Motor neuron (in vitro differentiated cells): ENCODE results near the gene SUGCT. TPM values are rescaled to one million over a fixed set of nuclear protein-coding genes. Genes with fewer than 3 reads are reported as not detected.

Experiments used
- ATAC-seq, 8 experiments: fragments of 200-7000 bp; cut with Tn5 transposase; replicated peaks in 6 of 8; 2 replicates each; pipeline ENCODE4 v1.8.0; 2021; ENCODE audit warnings: mild to moderate bottlenecking in 8 of 8, moderate library complexity in 8 of 8
- H3K27ac ChIP-seq, 2 donors: fragments of 250-450 bp; sonication (Bioruptor Pico); 2 replicates each; pipeline ENCODE4 v1.9.0; 2021; ENCODE audit warnings: antibody characterized with exemption in 2 of 2, mild to moderate bottlenecking in 2 of 2, moderate library complexity in 1 of 2
- H3K4me1 ChIP-seq, 2 donors: fragments of 250-450 bp; sonication (Bioruptor Pico); replicated peaks in 1 of 2; 2 replicates each; pipeline ENCODE4 v1.6.1; 2021; ENCODE audit warnings: antibody characterized with exemption in 2 of 2, mild to moderate bottlenecking in 2 of 2, moderate library complexity in 1 of 2
- H3K4me3 ChIP-seq, 5 donors: fragments of 250-450 bp; sonication (Bioruptor Pico); 2 replicates each; pipeline ENCODE4 v1.9.0; 2021; ENCODE audit warnings: antibody characterized with exemption in 5 of 5, mild to moderate bottlenecking in 5 of 5, moderate library complexity in 4 of 5
- WGBS, 10 experiments: fragments of 450-650 bp; shearing (Covaris generic); methylation state at CpG; one replicate each; pipeline ENCODE4 v1.0.0; 2022; 5-methylcytosine and 5-hydroxymethylcytosine counted together
- in situ Hi-C, 9 experiments: fragments of 400-800 bp; cut with MboI; loops; one replicate each; pipeline ENCODE4 v1.15.0; 2021; ENCODE audit warnings: low sequenced_read_pairs in 9 of 9, low pct_unique_long_range_greater_than_20kb in 2 of 9; ENCODE audit not compliant: unreplicated experiment in 9 of 9
- total RNA-seq, 8 experiments: library from RNA; unstranded; fragments of 300-600 nt; gene quantifications; 2 replicates each; pipeline versions ENCODE4 v1.2.3 to v1.2.4, GENCODE V29; 2022

SUGCT gene
- total RNA-seq, 8 experiments from 2014 or later: 2.3 to 26.1 (median 4.2) TPM

DNA sequence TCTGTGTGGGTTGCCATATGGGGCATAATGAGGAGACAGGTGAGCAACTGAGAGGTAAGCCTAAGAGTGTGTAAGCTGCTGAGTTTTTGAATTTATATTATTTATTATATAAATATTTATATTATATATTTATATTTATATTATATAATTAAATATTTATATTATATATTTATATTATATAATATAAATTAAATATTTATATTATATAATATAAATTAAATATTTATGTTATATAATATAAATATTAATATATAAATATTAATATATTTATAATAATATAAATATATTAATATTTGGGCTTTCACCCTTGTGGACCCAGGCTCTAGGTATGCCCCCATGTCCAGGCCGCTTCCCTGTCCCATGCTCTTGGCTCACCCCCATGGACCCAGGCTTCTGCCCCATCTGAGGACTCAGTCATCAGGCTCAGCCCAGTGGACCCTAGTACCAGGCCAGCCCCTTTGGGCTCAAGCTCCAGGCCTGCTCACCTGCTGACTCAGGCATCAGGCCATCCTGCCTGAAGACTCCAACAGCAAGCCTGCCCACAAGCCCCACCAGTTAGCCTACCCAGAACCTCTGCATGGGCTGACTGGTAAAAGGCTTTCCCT lies 755.4 kb downstream of the SUGCT start:
- in situ Hi-C loops: no loop called here
- H3K4me1 ChIP-seq: no peaks in the 10 kb centered on the region
- 100% methylated on average over 1 of the region's 1 CpG; no CpG with 5 or more reads in 8 of the 10 experiments for WGBS, 10 experiments

DNA sequence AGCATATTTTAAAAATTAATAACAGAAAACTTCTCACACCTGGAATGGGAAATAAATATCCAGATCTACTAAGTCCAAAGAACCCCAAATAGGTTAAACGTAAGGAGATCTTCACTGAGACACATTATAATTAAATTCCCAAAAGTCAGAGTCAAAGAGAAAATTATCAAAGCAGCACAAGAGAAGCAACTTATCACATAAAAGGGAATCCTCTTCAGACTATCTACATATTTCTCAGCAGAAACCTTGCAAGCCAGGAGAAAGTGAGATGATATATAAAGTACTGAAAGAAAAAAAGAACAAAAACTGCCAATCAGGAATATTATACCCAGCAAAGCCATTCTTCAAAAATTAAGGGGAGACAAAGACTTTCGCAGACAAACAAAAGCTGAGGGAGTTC lies 756.4 kb downstream of the SUGCT start:
- ATAC-seq: no peak
- Histone ChIP-seq H3K27ac (no peak overlapping the region), H3K4me3 (no peak overlapping the region), H3K4me1 (no peaks in the 10 kb centered on the region)
- 43 to 100% (median 88%) methylated on average over 1 to 2 of the region's 2 CpGs for WGBS, 10 experiments
- in situ Hi-C loops: no loop called here

More for the DNA sequence above, 755.4 kb downstream of the SUGCT start:
- Histone ChIP-seq H3K27ac (no peak overlapping the region), H3K4me3 (no peak overlapping the region)
- no peak for ATAC-seq

DNA sequence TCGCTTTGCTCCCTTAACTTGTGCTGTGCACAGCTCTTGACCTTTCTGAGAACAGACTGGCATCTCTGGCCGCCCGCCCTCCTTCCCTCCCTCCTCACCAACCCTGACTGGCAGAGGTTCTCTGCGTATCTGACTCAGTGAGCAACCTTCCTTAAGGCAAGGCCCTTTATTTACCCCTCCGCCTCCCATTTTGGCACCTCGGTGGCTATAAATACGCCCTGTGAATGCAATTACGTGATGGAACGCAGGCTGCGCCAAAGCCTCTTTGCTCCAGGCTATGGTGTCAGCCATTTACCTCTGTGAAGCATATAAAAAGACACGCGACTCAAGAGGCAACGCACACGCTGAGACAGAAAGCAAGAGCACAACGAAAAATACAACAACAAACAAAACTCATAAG lies 764.3 kb downstream of the SUGCT start:
- in situ Hi-C loops: no loop called here
- Histone ChIP-seq H3K4me1 (no peaks in the 10 kb centered on the region), H3K4me3 (no peak overlapping the region), H3K27ac (no peak overlapping the region)
- ATAC-seq: peak in 1 of 8 experiments; percentile 77
- 76 to 100% (median 89%) methylated on average over 1 to 13 of the region's 15 CpGs; no CpG with 5 or more reads in 1 of the 10 experiments for WGBS, 10 experiments

DNA sequence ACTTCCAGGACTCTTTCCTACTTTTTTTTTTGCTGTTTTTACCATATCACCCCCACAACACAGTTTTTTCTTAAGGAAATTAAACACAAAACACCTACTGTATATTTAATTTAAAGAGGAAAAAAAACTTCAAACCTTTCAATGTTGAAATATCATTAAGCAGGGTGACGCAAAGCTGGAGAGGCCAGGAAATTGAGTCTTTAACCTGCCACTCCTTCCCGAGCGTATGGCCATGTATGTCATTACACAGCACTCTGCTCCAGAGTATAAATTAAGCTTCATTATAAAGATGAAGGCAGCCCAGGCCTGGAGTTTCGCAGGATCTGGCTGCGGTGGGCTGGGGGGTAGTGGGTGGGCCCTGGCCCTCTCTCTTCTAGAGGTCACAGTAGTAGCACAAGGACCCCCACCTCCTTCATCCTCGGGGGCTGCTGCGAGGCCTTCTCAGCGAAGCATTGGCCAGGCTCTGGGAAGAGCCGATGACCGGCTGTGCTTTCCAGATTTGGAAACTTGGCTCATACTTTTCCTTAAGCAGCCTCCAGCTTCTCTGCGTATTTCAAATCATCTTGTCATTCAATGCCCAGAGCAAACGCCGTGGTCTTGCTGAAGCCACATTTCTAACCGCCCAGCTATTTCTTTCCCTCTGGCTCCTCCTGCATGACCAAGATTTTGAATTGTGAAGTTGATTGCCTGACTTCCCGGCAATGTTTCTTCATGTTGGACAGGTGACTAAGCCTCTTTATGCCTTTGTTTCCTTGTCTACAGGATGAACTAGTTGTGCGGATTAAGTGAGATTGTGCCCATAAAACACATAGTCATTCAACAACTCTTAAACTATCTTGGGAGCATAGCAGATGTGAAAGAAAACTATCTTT lies 765.1 kb downstream of the SUGCT start:
- no peak for ATAC-seq
- no peak overlapping the region for H3K4me3 ChIP-seq
- in situ Hi-C loops: no loop called here
- WGBS, 10 experiments: 50 to 100% (median 83%) methylated on average over 1 to 14 of the region's 16 CpGs
- no peak overlapping the region for H3K27ac ChIP-seq
- no peaks in the 10 kb centered on the region for H3K4me1 ChIP-seq

DNA sequence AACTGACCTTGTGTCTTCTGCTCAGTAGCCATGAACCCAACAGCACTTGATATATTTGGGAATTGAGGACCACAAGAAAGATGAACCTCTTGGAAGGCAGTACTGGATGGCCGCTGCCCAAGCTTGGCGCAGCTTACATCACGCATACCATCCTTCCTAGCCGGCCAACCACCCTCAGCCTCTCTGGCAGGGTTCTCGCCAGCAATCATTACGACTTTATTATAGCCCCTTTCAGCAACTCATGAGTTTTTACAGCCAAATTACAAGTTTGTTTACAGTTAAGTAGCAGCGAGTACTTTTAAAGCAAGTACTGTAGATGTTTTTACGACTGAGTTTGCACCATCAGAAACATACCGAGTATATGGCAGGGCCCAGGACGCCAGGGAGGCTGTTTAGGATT lies 769.1 kb downstream of the SUGCT start:
- WGBS, 10 experiments: 33 to 95% (median 87%) methylated on average over 1 to 9 of the region's 10 CpGs; no CpG with 5 or more reads in 3 of the 10 experiments
- ATAC-seq: no peak
- Histone ChIP-seq H3K4me3 (no peak overlapping the region), H3K27ac (no peak overlapping the region), H3K4me1 (no peaks in the 10 kb centered on the region)
- in situ Hi-C loops: no loop called here

DNA sequence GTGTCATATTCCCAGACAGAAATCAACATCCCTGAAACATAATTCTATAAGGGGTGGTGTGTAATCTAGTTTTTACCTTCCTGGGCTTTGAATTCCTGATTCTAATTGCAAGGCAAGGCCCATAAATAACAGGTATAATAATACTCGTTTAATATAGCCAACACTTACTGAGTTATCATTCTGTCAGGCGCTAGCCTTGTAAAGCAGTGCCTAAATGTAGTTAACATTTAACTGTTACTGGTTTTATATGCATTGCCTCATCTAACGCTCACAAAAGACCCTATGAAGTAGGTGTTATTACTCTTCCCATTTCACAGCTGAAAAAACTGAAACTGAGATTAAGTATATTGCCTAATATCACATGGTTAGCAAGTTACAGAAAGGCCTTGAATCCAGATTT lies 772.5 kb downstream of the SUGCT start:
- WGBS, 10 experiments: 67 to 94% (median 87%) methylated on average over 1 to 3 of the region's 3 CpGs; no CpG with 5 or more reads in 1 of the 10 experiments
- ATAC-seq: no peak
- Histone ChIP-seq H3K4me1 (no peaks in the 10 kb centered on the region), H3K4me3 (no peak overlapping the region), H3K27ac (no peak overlapping the region)
- in situ Hi-C loops: no loop called here

DNA sequence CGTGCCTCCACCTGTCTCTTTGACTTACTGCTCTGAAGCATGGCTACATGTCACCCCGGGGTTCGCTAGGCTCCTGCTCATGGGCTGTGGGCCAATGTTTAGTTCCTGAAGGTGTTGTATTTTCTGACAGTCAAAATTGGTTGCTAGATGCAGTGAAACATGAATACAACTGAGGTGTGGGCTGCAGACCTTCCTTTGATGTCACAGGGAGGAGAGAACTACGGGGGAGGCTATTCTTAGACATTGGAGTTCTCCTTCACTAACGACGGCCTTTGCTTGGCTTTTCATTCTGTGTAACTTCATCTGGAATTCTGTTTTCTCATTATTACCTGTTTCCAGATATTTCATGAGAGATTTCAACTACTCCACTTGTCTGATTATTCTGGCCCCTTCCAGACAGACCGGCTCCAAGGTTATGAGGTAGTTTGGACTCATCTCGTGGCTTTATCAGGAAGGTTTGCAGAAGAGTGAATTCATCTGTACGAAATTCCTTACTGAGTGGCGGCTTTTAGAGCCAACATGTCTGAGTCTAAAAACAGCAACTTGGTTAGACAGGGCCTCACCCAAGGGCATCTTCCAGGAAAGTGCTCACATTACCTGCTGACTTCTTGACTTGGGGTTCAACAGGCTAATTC lies 774.7 kb downstream of the SUGCT start:
- in situ Hi-C loops: no loop called here

More for the DNA sequence above, 774.7 kb downstream of the SUGCT start:
- ATAC-seq: no peak
- Histone ChIP-seq H3K27ac (no peak overlapping the region), H3K4me3 (no peak overlapping the region), H3K4me1 (no peaks in the 10 kb centered on the region)
- 77 to 100% (median 92%) methylated on average over 1 to 9 of the region's 10 CpGs; no CpG with 5 or more reads in 1 of the 10 experiments for WGBS, 10 experiments

Other genes with a start within 250 kb of the SUGCT start
- 10 to 100 TPM; 36.7 to 97.9 (median 53.9) TPM for gene CDK13, start 184.7 kb upstream of the SUGCT start, total RNA-seq
- gene MPLKIP, start 383 bp upstream of the SUGCT start, total RNA-seq: 10 to 100 TPM; 21.3 to 58.7 (median 33.9) TPM